ENCODE data around the gene JAKMIP2.
"Not testable (repeated sequence)": the region's sequence is repeated elsewhere in the genome, so short reads cannot be mapped to it uniquely, and the experiment has no call there.

JAKMIP2 gene

GRCh38 chr5:147743678-147744374 lies 38.7 kb downstream of the JAKMIP2 start:
- DNase-seq: peak; percentile 18

DNA sequence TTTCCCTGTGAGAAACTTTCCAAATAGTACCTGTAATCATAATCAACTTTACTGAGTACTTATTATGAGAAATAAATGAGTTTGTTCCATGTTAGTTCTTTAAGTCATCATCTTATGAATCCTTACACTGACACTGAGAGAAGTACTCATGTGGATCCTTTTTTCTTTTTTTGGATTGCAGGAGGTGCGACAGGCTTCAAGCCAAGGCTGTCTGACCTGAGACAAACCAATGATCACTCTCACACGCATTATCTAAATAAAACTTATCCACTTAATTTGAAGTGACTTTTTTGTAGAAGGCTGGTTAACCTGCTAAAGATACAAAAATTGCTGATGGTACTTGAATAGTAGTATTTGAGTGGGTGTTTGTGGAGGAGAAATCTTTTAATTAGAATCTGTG lies 39.5 kb downstream of the JAKMIP2 start:
- DNase-seq: no peak

DNA sequence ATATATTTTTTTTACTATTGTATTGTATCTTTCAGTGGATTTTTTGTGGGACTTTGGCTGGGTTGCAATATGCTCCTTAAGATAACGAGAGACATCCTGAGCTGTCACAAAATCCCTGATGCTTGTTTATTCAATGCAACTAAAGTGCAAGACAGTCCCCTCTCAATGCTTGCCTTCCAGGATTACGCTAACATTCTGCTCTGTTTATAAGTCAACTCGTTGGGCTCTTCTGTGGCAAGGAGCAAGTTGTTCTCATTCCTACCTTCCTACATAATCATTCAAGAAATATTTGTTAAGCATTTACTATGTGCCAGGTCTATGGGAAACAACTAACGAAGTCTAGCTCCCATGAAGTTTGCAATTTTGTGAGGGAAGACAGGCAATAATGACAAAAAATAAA lies 40.4 kb downstream of the JAKMIP2 start:
- DNase-seq: no peak

DNA sequence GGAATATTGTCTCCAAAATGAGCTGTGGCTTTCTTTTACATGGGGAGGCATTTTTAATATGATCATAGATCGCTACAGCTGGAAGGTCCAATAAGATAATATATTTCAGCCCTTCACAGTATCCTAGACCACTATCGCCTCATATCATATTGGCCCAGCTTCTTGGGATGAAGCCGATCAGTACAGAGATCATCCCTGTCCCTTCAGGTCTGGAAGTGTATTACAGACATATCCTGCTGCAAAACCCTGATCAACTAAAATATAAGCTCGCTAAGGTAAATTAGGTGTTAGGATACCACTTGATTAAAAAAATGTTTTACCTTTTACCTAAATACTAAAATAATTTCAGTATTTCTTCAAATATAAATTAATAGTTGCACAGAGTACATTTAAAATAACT lies 41.7 kb downstream of the JAKMIP2 start:
- no peak for DNase-seq

DNA sequence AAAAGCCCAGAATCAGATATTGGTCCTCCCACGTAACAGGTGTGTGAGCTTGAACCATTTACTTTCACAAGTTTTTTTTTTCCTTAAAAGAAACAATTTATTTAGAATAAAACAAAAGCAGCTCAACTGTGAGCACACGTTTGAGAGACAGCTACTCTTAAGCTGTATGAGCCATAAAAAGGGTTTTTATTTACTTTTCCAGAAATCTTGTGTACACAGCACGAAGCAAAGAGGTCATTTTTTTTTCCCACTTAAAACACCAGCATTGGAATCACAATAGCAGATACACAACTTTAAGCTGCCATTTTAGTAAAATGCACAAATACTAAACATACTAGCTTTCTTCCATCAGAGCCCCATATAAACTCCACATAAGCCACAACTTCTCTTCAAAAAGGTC lies 44.6 kb downstream of the JAKMIP2 start:
- no peak for DNase-seq

DNA sequence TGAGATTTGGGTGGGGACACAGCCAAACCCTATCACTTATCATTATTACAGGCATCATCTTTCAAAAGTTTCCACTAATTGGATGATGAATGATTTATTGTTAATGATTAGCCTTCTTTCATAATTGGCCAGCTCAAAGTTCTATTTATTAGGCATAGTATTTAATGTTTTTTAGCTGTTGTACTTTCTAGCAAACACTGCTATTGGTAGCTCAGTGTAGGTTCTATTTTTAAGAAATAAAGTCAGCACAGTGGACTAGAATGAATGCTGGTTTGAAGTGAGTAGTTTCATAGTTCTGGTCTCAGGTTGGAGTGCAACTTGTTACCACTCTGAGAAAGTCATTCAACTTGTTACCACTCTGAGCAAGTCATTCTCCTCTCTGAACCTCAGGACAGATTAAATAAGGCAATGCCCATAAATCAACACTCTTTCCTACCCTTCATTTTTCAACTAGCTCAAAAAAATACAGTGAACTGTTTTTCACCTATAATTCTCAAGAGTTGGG lies 46.9 kb downstream of the JAKMIP2 start:
- DNase-seq: no peak

GRCh38 chr5:147734894-147735293 lies 47.6 kb downstream of the JAKMIP2 start:
- no peak for DNase-seq

GRCh38 chr5:147733075-147733474 lies 49.5 kb downstream of the JAKMIP2 start:
- no peak for DNase-seq

DNA sequence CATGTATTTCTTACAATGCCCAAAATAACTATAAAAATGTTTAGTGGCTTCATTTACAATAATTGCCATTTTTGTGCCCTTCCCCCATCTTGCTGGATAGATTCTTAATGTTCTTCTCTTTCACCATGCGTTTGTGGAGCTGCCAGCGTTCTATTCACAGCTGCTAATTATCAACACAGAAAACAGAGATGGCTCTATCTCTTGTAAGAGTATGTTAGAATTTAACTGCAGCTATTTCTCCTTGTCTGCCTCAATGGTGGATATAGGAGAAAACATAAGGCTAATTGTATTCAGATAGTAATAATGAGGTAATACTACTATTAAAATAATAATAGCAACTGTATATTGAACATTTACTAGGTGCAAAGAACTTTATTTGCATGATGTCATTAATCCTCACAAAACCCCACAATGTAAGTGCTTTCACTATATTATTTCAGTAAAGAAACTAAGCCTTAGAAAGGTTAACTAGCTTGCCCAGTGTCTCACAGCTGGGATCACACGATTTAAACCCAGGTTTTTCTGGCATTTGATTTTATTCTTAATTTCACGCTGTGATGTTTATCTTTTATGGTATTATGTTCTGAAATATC lies 50.1 kb downstream of the JAKMIP2 start:
- DNase-seq: no peak

GRCh38 chr5:147731431-147732290 lies 50.9 kb downstream of the JAKMIP2 start:
- DNase-seq: no peak

DNA sequence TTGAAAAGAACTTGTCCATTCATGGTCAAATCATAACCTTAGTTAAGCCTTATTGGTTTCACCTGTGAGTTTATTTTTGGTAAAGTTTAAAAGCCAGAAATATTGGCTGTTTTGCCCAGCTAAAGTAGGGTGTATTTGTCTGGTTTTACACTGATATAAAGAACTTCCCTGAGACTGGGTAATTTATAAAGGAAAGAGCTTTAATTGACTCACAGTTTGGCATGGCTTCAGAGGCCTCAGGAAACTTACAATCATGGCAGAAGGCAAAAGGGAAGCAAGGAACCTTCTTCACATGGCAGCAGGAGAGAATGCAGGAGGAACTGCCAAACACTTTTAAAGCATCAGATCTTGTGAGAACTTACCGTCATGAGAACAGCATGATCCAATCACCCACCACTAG lies 55.3 kb downstream of the JAKMIP2 start:
- no peak for DNase-seq

DNA sequence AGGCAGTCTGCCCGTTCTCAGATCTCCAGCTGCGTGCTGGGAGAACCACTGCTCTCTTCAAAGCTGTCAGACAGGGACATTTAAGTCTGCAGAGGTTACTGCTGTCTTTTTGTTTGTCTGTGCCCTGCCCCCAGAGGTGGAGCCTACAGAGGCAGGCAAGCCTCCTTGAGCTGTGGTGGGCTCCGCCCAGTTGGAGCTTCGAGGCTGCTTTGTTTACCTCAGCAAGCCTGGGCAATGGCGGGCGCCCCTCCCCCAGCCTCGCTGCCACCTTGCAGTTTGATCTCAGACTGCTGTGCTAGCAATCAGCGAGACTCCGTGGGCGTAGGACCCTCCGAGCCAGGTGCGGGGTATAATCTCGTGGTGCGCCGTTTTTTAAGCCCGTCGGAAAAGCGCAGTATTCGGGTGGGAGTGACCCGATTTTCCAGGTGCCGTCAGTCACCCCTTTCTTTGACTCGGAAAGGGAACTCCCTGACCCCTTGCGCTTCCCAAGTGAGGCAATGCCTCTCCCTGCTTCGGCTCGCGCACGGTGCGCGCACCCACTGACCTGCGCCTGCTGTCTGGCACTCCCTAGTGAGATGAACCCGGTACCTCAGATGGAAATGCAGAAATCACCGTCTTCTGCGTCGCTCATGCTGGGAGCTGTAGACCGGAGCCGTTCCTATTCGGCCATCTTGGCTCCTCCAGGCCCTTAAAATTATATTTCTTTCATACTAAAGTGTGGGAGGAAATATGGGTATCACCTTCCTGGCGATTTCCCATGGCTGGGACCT lies 61.2 kb downstream of the JAKMIP2 start:
- not testable (repeated sequence) for DNase-seq

DNA sequence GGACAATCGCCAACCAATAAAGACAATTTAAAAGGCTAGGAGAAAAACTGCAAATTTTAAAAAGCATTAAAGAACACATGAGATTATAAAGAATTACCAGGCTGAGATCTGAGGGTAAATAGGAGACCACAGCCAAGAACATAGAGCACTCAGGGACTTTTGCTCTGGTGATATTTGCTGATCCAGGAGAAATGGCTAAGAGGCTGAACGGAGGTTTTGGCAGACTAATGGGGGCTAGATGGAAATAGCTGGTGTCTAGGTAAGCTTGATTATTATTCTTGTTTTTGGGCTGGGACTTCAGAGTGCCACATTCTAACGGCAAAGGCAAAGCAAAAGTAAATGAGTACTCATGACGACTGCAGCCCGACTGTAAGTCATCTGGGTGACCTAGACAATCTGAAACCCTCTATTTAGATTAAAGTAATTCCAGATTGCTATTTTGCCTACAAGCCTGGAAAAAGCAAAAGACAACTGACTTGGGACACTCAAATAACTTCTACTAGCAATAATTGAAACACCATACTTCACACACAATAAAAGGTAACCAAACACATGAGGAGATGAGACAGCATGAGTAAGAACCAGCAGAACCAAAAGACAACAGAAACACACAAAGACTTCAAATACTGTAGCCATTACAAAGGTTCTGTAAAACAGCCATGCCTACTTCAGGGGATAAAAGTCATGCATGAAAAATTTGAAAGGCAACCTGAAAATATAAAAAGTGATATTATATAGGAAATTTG lies 68.8 kb downstream of the JAKMIP2 start:
- DNase-seq: no peak

DNA sequence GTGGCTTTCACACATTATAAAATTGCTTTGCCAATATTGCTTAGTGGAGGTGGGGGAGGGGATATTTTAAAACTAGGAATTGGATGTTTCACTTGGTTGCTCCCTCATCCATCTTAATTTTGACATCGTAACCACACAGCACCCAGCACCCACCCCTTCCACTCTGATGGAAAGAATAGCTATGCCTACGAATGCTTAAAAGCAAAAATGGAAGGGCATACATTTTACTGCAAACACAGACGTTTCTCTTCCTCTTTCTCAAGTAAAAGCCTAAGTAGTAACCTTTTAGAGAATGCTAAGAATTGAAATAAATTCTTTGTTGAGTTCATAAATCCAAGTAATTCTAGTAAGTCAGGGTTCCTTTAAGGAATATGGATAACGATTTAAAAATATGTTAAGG lies 69.9 kb downstream of the JAKMIP2 start:
- no peak for DNase-seq

- no peak for DNase-seq
Observed at GRCh38 chr5:147712019-147712418, 70.5 kb downstream of the JAKMIP2 start.

- no peak for DNase-seq
Observed at GRCh38 chr5:147711019-147711418, 71.5 kb downstream of the JAKMIP2 start.

GRCh38 chr5:147708708-147709107 lies 73.8 kb downstream of the JAKMIP2 start:
- DNase-seq: no peak

- DNase-seq: no peak
Observed at GRCh38 chr5:147704544-147704943, 78.0 kb downstream of the JAKMIP2 start.

GRCh38 chr5:147701468-147701867 lies 81.1 kb downstream of the JAKMIP2 start:
- DNase-seq: no peak

DNA sequence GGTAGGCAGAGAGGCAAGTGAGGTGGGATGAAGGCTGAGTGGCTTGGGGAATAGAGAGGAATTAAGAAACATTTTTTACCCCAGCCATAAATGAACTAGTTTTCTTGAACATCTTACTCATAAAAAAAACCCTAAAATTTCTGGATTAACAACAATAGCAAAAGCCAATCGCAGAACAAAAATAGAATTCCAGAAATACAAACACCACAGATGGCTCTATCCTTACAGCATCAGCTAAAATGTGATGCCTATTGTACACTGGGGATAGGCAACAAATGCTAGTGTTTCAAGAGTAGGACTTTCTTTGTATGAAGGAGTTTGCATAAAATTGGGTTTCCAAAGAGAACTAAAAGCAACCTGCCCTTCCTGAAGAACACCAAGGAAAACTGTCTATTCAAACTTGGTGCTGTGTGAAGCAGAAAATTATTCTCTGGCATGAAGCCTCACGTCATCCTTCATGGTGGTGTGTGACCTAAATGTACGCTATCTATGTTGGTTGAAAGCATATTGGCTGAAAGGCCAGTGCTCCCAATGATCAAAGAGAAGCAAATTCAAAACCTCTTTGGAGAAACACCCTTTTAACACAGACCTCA lies 82.9 kb downstream of the JAKMIP2 start:
- no peak for DNase-seq

GRCh38 chr5:147697380-147697779 lies 85.1 kb downstream of the JAKMIP2 start:
- no peak for DNase-seq

- DNase-seq: no peak
Observed at GRCh38 chr5:147694772-147695171, 87.8 kb downstream of the JAKMIP2 start.
